Nephron (organoid): ENCODE data around the gene ULK4.
"Not testable (repeated sequence)": the region's sequence is repeated elsewhere in the genome, so short reads cannot be mapped to it uniquely, and the experiment has no call there.

Experiments used
- H3K27ac Mint-ChIP-seq, 3 experiments: 2 replicates each; pipeline ENCODE4 v1.8.0; 2020; ENCODE audit warnings: mixed read lengths in 3 of 3, mild to moderate bottlenecking in 2 of 3, moderate library complexity in 1 of 3
- H3K27me3 Mint-ChIP-seq: 2 replicates; pipeline ENCODE4 v1.8.0; 2021; ENCODE audit warnings: low read depth, mild to moderate bottlenecking, moderate library complexity, mixed read lengths
- H3K36me3 Mint-ChIP-seq: 2 replicates; pipeline ENCODE4 v1.8.0; 2020; ENCODE audit warnings: low read depth, mixed read lengths
- H3K4me1 Mint-ChIP-seq: 2 replicates; pipeline ENCODE4 v1.8.0; 2020; ENCODE audit warnings: mixed read lengths
- H3K4me3 Mint-ChIP-seq, 3 experiments: 2 replicates each; pipeline ENCODE4 v1.8.0; 2020; ENCODE audit warnings: mild to moderate bottlenecking in 3 of 3, mixed read lengths in 3 of 3, moderate library complexity in 2 of 3
- H3K9me3 Mint-ChIP-seq: 2 replicates; pipeline ENCODE4 v1.8.0; 2020; ENCODE audit warnings: mixed read lengths
- TF ChIP-seq, protein P1 (sequence below), 3 experiments: fragments of 200-600 bp; sonication (generic); IDR thresholded peaks; one replicate each; pipeline ENCODE4 v1.5.0; 2021; ENCODE audit warnings: antibody characterized with exemption in 3 of 3; ENCODE audit not compliant: unreplicated experiment in 3 of 3

Gene ULK4

DNA sequence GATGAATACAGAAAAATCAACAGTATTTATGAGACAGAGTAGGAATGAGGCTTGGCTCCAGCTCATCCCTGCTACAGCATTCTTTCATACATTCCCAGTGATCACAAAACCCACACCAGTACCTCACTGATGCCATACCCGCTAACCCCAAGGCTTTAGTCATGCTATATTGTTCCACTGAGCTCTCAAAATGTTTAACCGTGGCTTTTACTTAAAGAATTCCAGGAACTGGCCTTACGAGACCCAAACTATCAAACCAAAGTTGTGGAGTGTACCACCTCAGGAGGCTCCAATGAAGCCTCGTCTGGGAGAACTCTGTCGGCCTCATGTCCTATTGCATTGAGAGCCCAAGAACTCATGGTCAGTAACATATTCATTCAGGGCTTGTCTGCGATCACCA is 278.9 kb downstream of the ULK4 start:
- Mint-ChIP-seq H3K27ac (no peak overlapping the region), H3K4me1 (peaks cover 28% of the 10 kb centered on the region), H3K27me3 (no peaks in the 10 kb centered on the region), H3K9me3 (no peaks in the 10 kb centered on the region), H3K36me3 (peaks cover 4% of the 10 kb centered on the region), H3K4me3 (no peak overlapping the region)
- TF ChIP-seq, protein P1, sequence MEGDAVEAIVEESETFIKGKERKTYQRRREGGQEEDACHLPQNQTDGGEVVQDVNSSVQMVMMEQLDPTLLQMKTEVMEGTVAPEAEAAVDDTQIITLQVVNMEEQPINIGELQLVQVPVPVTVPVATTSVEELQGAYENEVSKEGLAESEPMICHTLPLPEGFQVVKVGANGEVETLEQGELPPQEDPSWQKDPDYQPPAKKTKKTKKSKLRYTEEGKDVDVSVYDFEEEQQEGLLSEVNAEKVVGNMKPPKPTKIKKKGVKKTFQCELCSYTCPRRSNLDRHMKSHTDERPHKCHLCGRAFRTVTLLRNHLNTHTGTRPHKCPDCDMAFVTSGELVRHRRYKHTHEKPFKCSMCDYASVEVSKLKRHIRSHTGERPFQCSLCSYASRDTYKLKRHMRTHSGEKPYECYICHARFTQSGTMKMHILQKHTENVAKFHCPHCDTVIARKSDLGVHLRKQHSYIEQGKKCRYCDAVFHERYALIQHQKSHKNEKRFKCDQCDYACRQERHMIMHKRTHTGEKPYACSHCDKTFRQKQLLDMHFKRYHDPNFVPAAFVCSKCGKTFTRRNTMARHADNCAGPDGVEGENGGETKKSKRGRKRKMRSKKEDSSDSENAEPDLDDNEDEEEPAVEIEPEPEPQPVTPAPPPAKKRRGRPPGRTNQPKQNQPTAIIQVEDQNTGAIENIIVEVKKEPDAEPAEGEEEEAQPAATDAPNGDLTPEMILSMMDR (IDR thresholded peaks at IDR 0.05; ENCODE audit: unreplicated experiment in 3 of 3): no peak

- peaks cover 28% of the 10 kb centered on the region for H3K4me1 Mint-ChIP-seq
- no peak overlapping the region for H3K4me3 Mint-ChIP-seq
- H3K27me3 Mint-ChIP-seq: no peaks in the 10 kb centered on the region
- H3K36me3 Mint-ChIP-seq: peaks cover 4% of the 10 kb centered on the region
- TF ChIP-seq, protein P1 (IDR thresholded peaks at IDR 0.05; ENCODE audit: unreplicated experiment in 3 of 3): no peak
- H3K9me3 Mint-ChIP-seq: no peaks in the 10 kb centered on the region
- no peak overlapping the region for H3K27ac Mint-ChIP-seq
These were observed 279.5 kb downstream of the ULK4 start for GRCh38 chr3:41682382-41682781.

DNA sequence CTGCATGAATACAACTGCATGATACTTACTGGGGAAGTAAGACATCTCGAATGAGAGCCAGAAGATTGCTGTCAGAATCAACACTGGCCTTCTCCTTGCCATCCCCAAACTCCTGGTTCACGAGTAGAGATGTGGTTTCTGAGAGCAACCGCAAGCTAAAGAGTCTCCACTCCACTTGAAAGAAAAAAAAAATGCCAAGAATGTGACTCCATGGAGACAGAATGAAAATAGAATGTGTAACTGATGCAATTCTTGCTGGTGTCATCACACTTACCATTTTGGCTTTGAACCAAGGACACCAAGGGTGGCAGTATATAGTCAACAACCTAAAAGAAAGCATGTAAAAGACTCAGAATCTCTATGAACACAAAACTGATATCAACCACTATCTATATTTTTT is 280.4 kb downstream of the ULK4 start:
- no peak overlapping the region for H3K4me3 Mint-ChIP-seq
- no peaks in the 10 kb centered on the region for H3K9me3 Mint-ChIP-seq
- H3K36me3 Mint-ChIP-seq: peaks cover 4% of the 10 kb centered on the region
- peak overlapping the region in 1 of 3 experiments; percentile 41 for H3K27ac Mint-ChIP-seq
- H3K27me3 Mint-ChIP-seq: no peaks in the 10 kb centered on the region
- TF ChIP-seq, protein P1 (IDR thresholded peaks at IDR 0.05; ENCODE audit: unreplicated experiment in 3 of 3): no peak
- H3K4me1 Mint-ChIP-seq: peaks cover 28% of the 10 kb centered on the region

DNA sequence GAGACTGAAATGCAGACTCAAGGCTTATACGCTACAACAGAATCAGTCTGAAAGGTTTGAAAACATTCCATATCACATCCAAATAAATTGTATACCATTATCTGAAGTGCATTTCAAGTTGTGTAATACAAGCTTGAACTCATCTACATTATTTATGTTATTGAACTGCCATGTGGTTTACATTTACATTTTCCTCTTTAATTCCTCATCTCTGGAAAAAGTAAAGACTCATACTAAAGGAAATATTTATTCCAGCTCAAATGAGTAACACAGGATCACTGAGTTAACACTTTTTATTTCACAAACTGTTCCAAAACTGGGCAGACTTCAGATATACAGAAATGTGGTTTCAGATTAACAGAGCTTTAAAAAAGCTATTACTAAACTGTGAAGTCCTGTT is 282.5 kb downstream of the ULK4 start:
- Mint-ChIP-seq H3K27ac (no peak overlapping the region), H3K36me3 (no peaks in the 10 kb centered on the region), H3K27me3 (no peaks in the 10 kb centered on the region), H3K4me3 (no peak overlapping the region), H3K4me1 (peaks cover 20% of the 10 kb centered on the region), H3K9me3 (no peaks in the 10 kb centered on the region)
- TF ChIP-seq, protein P1 (IDR thresholded peaks at IDR 0.05; ENCODE audit: unreplicated experiment in 3 of 3): no peak

DNA sequence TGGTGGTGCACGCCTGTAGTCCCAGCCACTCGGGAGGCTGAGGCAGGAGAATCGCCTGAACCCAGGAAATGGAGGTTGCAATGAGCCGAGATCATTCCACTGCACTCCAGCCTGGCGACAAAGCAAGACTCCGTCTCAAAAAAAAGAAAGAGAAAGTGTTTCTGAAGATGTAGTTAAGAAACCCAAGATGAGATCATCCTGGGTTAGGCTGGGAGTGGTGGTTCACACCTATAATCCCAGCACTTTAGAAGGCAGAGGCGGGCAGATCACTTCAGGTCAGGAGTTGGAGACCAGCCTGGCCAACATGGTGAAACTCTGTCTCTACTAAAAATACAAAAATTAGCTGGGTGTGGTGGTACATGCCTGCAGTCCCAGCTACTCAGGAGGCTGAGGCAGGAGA is 286.8 kb downstream of the ULK4 start:
- not testable (repeated sequence) for H3K4me3 Mint-ChIP-seq, H3K4me1 Mint-ChIP-seq, H3K27ac Mint-ChIP-seq, H3K36me3 Mint-ChIP-seq, H3K27me3 Mint-ChIP-seq
- H3K9me3 Mint-ChIP-seq: peaks cover 17% of the 10 kb centered on the region

DNA sequence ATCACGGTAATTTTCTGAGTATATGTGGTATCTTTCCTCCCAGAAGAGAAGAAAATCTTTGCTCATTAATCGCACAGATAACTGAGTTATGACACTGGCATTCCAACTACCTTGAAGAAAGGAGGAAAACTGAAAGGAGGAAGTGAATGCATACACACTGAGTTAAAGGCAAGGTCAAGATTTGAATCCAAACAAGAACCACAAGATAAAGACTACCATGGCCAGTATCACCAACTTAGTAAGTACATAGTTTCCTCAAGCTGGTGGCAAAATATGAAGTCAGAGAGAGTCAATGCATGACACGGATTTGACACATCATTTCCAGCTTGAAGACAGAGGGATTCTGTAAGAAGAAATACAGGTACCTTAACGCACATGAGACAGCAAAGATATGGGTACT is 287.5 kb downstream of the ULK4 start:
- no peaks in the 10 kb centered on the region for H3K4me1 Mint-ChIP-seq
- TF ChIP-seq, protein P1 (IDR thresholded peaks at IDR 0.05; ENCODE audit: unreplicated experiment in 3 of 3): no peak
- no peaks in the 10 kb centered on the region for H3K36me3 Mint-ChIP-seq
- H3K4me3 Mint-ChIP-seq: no peak overlapping the region
- H3K9me3 Mint-ChIP-seq: peaks cover 17% of the 10 kb centered on the region
- H3K27me3 Mint-ChIP-seq: no peaks in the 10 kb centered on the region
- no peak overlapping the region for H3K27ac Mint-ChIP-seq
